ENCODE results near the gene TRAPPC12. TPM values are rescaled to one million over a fixed set of nuclear protein-coding genes. Genes with fewer than 3 reads are reported as not detected.

The TRAPPC12 gene
- total RNA-seq, 4 donors from 2014 or later: 78.2 to 341 (median 183) TPM

DNA sequence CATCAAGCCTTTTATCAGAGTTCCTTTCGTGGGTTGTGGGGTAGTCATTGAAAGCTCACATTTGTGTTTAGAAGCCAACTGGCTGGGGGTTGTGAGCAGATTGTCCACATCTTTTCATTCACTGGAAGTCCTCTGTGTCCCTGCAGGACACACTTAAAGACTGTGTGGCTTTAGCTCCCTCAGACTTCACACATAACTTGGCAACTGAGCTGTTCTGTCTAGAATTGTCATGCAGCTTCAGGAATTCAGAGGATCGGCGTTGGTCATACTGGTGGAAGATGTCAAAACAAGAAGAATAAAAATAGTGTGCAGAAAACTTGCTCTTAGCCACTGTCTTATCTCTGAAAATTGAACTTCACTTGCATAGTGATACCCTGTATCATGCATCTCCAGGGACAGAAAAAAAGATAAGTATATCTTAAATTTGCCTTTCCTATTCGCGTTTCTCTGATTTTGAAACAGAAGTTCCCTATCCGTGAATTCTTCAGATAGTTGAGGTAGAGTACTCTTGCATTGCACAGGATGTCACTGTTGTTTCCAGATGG, 49.6 kb downstream of the TRAPPC12 start:
- Histone ChIP-seq H3K4me1 (no peaks in the 10 kb centered on the region), H3K27ac (no peak overlapping the region), H3K4me3 (no peak overlapping the region), H3K27me3 (no peaks in the 10 kb centered on the region), H3K36me3 (peaks cover 0 to 17% (median 2%) of the 10 kb centered on the region in 4 donors), H3K9me3 (no peaks in the 10 kb centered on the region)
- intact Hi-C loops (cut with DNase I; ENCODE audit: low total_unique reads): loop anchor here (10.0 kb wide), 1 partner anchor 226 kb away; the partner anchor contains the start of gene ALLC
- DNase-seq: no peak
- TF ChIP-seq POLR2AphosphoS5 (IDR thresholded peaks at IDR 0.05) (no peak), EP300 (IDR thresholded peaks at IDR 0.05; ENCODE audit: low read depth) (no peak), POLR2A (IDR thresholded peaks at IDR 0.05) (no peak)
- TF ChIP-seq, protein P1, sequence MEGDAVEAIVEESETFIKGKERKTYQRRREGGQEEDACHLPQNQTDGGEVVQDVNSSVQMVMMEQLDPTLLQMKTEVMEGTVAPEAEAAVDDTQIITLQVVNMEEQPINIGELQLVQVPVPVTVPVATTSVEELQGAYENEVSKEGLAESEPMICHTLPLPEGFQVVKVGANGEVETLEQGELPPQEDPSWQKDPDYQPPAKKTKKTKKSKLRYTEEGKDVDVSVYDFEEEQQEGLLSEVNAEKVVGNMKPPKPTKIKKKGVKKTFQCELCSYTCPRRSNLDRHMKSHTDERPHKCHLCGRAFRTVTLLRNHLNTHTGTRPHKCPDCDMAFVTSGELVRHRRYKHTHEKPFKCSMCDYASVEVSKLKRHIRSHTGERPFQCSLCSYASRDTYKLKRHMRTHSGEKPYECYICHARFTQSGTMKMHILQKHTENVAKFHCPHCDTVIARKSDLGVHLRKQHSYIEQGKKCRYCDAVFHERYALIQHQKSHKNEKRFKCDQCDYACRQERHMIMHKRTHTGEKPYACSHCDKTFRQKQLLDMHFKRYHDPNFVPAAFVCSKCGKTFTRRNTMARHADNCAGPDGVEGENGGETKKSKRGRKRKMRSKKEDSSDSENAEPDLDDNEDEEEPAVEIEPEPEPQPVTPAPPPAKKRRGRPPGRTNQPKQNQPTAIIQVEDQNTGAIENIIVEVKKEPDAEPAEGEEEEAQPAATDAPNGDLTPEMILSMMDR (IDR thresholded peaks at IDR 0.05): no peak
- 89 to 93% methylated on average over 5 to 6 of the region's 6 CpGs for WGBS, 2 donors (ENCODE audit: low coverage in 1 of 2)
- in situ Hi-C loops (cut with MboI; ENCODE audit: low pct_ligation_motif_present in 1 of 4, low pct_unique_long_range_greater_than_20kb in 1 of 4, low sequenced_read_pairs in 3 of 4): no loop called here

DNA sequence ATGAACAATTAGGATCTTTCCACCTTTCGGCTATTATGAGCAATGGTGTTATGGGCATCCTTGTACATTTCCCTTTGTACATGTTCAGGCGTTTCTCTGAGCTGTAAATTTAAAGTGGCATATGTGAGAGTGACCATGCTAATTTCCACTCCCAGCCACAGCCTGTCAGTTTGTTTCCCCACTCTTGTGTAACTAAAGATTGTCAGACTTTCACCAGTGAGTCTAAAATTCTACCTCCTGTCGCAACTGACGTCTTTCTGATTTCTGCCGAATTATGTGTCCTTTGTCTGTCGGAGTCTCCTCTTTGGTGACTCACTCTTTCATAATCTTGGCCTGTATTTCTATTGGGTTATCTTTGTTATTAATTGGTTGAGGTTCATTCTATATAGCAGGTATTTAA, 50.7 kb downstream of the TRAPPC12 start:
- Histone ChIP-seq H3K36me3 (peaks cover 0 to 13% (median 5%) of the 10 kb centered on the region in 4 donors), H3K27me3 (no peaks in the 10 kb centered on the region), H3K4me1 (no peaks in the 10 kb centered on the region), H3K27ac (no peak overlapping the region), H3K9me3 (no peaks in the 10 kb centered on the region), H3K4me3 (no peak overlapping the region)
- WGBS, 2 donors (ENCODE audit: low coverage in 1 of 2): 86 to 93% methylated on average over 6 of the region's 6 CpGs
- DNase-seq: no peak
- intact Hi-C loops (cut with DNase I; ENCODE audit: low total_unique reads): no loop called here
- in situ Hi-C loops (cut with MboI; ENCODE audit: low pct_ligation_motif_present in 1 of 4, low pct_unique_long_range_greater_than_20kb in 1 of 4, low sequenced_read_pairs in 3 of 4): no loop called here
- no peak for TF ChIP-seq POLR2A (IDR thresholded peaks at IDR 0.05)
- TF ChIP-seq POLR2AphosphoS5 (IDR thresholded peaks at IDR 0.05): no peak
- no peak for TF ChIP-seq EP300 (IDR thresholded peaks at IDR 0.05; ENCODE audit: low read depth)
- TF ChIP-seq, protein P1 (IDR thresholded peaks at IDR 0.05): no peak

DNA sequence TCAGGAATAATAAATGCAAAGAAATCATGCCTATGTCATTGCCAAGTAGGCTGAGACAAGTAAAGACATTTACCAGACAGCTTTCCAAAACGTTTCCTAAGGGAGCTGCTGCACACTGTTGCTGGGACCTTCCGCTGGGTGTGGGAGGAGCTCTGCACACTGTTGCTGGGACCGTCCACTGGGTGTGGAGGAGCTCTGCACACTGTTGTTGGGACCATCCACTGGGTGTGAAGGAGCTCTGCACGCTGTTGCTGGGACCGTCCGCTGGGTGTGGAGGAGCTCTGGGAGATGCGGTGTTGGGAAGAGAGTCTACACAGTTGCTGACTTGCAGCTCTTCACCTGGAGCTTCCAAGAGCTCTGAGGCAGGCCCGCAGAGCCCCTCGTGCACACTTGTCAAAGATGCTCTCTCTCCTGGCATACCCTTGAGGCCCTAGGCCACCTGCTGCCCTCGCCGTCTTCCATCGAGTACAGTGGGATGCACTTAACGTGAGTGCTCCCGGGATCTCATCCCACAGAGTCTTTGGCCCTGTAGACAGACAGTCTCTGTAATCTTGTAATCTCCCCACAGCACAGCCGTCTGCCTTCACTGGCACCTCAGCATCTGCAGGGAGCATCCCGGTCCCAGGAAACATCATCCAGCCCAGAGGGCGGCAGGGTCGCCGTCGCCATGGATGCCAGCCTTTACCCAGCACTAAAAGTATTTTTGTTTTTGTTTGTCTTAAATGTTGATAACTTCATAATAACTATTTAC, 51.4 kb downstream of the TRAPPC12 start:
- Histone ChIP-seq H3K27ac (no peak overlapping the region), H3K27me3 (no peaks in the 10 kb centered on the region), H3K4me3 (no peak overlapping the region), H3K9me3 (no peaks in the 10 kb centered on the region), H3K4me1 (no peaks in the 10 kb centered on the region), H3K36me3 (peaks cover 0 to 13% (median 5%) of the 10 kb centered on the region in 4 donors)
- intact Hi-C loops (cut with DNase I; ENCODE audit: low total_unique reads) (no loop called here), in situ Hi-C loops (cut with MboI; ENCODE audit: low pct_ligation_motif_present in 1 of 4, low pct_unique_long_range_greater_than_20kb in 1 of 4, low sequenced_read_pairs in 3 of 4) (no loop called here)
- TF ChIP-seq POLR2AphosphoS5 (IDR thresholded peaks at IDR 0.05) (no peak), POLR2A (IDR thresholded peaks at IDR 0.05) (no peak), EP300 (IDR thresholded peaks at IDR 0.05; ENCODE audit: low read depth) (no peak)
- TF ChIP-seq, protein P1 (IDR thresholded peaks at IDR 0.05): no peak
- WGBS, 2 donors (ENCODE audit: low coverage in 1 of 2): 90 to 92% methylated on average over 5 to 20 of the region's 20 CpGs
- no peak for DNase-seq

DNA sequence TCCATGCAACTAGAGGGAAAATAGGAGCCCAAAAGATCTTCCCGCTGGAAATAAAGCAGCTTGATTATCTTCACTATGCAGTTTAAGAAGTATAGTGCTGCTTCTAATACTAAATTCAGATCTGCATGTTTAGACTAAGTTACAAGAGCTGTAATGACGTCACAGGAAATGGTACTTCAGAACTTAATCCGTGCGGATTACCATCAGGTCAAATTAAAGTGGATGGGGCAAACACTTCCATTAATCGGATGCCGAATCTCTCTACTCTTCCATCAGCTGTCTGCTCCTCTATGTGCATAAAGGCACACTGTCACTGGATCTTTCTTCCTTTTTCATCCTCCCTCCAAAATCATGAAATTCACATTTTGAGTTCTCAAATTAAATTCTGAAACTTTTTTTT, 52.6 kb downstream of the TRAPPC12 start:
- in situ Hi-C loops (cut with MboI; ENCODE audit: low pct_ligation_motif_present in 1 of 4, low pct_unique_long_range_greater_than_20kb in 1 of 4, low sequenced_read_pairs in 3 of 4): no loop called here
- Histone ChIP-seq H3K4me1 (no peaks in the 10 kb centered on the region), H3K4me3 (no peak overlapping the region), H3K9me3 (no peaks in the 10 kb centered on the region), H3K27me3 (no peaks in the 10 kb centered on the region), H3K27ac (no peak overlapping the region), H3K36me3 (peaks cover 0 to 13% (median 5%) of the 10 kb centered on the region in 4 donors)
- 80 to 82% methylated on average over 6 of the region's 6 CpGs for WGBS, 2 donors (ENCODE audit: low coverage in 1 of 2)
- no peak for DNase-seq
- intact Hi-C loops (cut with DNase I; ENCODE audit: low total_unique reads): no loop called here
- TF ChIP-seq EP300 (IDR thresholded peaks at IDR 0.05; ENCODE audit: low read depth) (no peak), POLR2A (IDR thresholded peaks at IDR 0.05) (no peak), POLR2AphosphoS5 (IDR thresholded peaks at IDR 0.05) (no peak)
- TF ChIP-seq, protein P1 (IDR thresholded peaks at IDR 0.05): no peak

Data from transverse colon (tissue), 4 donors.